NOMO-1 treated with dmso at 0.1 percent for 144 hours (cell line): ENCODE measurements around the gene SORBS2.

ENCODE experiments used
- DNase-seq: peaks from one replicate; lab custom pipeline; 2025; ENCODE audit not compliant: unreplicated experiment; lab: John Stamatoyannopoulos, UW

Gene SORBS2

DNA sequence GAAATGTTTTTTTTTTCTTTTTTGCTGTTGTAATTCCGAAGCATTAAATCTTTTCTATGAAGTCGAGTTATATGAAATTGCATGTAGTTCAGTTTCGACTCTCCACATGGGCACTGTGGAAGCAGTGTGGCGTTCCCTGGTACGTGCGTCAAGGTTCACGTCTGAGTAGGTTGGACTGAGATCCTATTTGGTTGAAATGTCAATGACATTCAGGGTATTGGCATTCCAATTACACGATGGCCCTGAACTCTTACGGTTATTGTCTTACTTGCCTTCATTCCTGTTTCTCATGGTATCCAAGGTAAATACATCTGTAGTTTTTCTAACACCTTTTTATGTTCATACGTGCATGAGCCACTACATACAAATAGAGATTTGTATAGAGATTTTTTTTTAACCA, 128.8 kb downstream of the SORBS2 start:
- no peak for DNase-seq

DNA sequence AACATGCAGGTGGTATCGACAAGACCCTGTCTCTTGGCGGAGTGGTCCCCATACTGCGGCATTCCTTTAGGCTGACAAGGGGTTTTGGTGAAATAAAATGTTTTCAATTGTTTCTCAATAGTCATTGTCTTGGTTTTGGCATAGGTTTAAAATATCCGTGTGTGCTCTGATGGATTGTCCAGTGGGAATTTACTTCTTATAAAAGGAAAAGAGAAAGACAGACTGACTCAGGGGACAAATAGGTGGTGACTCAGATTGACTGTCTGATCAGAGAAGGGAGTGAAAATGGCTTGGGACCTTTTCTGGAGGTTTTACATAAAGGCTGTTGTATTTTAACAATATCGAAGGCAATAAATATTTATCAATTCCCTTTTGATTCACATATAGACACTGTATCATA, 129.8 kb downstream of the SORBS2 start:
- DNase-seq = no peak

DNA sequence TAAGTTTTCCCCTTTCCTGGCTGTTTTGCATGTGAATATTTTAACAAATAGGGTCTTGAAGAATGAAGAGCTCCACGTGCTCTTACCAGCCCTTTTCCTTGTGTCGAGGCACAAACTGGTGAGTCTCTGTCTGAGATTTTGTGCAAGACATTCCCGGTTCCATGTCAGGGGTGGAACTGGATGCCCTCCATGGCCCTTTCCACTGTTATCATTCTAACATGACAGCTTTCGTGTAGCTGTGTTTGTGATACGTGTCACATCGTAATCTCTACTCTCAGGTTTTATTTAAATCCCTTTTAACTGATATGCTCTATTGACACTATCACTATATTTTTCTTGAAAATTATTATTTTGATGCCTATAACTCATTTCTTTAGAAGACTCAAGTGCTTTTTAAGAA, 130.4 kb downstream of the SORBS2 start:
- DNase-seq = no peak

DNA sequence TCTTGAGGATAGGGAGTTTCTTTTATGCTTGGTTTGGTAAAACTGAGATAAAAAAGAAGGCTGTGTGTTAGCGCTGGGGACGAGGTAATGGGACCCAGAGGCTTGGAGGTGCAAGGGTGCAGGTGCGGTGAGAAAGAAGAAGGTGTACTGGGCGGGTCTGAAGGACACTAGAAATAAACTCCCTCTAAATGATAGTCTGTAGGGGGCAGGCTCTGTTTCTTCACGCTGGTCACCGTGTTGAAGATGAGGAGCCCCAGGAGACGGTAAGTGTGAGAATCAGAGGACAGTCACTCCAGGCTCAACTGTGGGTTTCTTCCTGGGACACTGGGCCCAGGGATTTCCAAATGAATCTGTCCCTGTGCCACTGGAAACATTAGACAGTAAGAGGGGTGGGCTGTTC, 131.4 kb downstream of the SORBS2 start:
- DNase-seq = no peak

DNA sequence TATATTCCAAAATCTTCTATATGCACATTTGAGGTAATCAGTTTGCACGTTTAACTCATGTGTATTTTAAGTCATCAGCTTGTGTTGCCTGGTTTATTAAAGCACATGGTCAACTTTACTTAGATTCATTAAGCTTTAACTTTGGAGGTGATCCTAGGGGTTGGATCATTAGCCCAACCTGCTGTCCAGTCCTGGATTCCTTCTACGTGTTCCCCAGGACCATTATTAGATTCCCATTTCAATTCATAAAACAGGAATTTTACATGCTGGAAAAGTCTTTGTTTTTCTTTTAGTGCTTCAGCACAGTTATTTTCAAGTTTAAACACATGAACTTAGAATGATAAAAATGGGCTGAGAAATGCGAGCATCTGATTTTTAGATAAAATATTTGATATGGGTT, 132.5 kb downstream of the SORBS2 start:
- no peak for DNase-seq

DNA sequence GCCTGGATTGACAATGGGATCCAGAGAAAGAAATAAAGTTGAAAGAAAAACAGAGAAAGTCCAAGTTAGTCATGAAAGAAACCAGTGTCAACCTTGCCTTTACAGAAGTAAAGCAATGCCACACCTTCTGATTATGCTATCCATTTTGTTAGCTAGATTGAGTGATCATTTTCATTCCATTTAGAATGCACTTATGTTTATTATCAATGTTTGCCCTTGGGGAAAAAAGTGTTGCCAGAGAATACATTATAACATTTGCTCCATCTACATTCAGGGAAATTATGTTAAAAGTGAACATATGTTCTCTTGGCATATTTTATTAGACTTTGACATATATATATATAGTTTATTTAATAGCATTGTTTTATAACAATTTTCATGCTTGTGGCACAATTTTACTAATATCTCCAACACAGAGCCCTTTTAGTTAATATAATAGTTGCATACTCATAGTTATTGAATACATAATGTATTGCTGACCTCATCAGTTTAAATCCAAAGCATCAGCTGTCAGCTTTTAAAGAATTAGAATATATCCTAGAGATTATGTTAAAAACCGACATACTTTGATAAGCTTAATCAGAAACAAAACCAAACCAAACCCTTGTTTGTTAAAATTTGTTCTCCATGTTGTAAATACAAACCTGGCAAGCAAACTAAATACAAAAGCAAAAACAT, 134.2 kb downstream of the SORBS2 start:
- DNase-seq = no peak

DNA sequence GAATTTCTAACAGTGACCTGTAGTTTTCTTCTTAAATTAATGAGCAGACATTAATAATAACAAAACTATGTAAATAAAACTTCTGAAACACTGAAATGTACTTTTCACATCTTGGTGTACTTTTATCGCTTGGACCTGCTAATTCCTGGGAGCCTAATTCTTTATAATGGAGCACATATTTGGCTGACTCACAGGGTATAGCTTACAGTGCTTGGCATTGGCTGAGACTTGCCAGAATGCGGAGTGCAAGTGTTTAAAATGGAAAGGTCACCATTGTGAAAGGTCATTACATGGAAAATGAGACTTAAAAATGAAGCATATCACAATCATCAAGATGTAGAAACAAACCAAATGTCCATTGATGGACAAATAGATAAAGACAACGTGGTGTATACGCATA, 139.4 kb downstream of the SORBS2 start:
- no peak for DNase-seq

GRCh38 chr4:185672151-185672550, 139.8 kb downstream of the SORBS2 start:
- no peak for DNase-seq

DNA sequence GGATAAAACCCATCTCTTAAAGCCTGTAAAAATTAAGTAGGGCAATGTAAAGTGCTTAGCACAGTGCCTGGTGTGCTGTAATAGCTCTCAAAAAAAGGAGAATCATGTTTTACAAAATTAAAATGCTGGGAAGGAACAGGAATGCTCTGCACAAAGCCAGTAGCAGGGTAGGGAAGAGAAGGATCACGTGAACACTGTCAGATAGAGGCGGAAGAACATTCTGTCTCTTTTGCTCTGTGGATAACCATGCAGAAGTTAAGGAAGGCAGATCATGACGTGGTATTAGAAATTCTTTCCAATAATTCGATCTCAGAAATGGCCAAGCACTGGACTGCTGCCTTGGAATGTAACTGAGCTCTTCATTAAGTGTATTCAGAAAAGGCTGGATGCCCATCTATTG, 140.5 kb downstream of the SORBS2 start:
- DNase-seq = no peak

DNA sequence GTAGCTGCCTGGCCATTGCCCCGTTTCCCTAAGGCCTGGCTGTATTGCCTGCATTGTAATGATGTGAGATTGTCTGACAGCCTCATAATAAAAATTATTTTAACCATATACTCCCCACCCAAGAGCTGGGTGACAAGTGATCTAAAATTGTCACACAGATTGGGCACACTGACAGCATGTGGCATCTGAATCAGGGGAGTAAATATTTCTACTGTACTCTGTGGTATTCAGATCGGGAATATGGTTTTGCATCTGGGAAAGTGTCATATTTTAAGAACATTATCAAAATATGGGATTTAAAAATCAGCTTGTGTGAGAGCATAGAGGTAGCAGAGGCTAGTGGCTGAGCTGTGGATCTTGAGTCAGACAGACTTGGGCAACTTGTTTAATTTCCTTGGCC, 140.9 kb downstream of the SORBS2 start:
- no peak for DNase-seq

DNA sequence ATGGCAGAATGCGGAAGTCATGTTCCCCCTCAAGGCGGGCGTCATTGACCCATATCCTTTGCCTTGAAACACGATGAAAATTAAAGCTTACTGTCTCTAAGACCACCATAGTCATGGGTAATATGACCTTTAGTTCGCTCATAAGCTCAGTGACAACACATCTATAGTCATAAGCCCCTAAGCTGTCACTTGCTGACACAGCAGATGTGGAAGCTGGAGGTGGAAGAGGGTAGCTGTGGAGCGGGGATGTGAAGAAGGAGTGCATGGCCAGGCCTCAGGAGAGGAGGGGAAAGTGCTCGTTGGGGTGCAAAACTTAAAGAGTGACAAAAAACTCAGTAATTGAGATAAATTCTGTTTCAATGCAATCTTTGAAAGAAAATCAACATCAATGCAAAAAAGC, 142.7 kb downstream of the SORBS2 start:
- DNase-seq = no peak

- no peak for DNase-seq
Measured at GRCh38 chr4:185666156-185666555, 145.8 kb downstream of the SORBS2 start.

DNA sequence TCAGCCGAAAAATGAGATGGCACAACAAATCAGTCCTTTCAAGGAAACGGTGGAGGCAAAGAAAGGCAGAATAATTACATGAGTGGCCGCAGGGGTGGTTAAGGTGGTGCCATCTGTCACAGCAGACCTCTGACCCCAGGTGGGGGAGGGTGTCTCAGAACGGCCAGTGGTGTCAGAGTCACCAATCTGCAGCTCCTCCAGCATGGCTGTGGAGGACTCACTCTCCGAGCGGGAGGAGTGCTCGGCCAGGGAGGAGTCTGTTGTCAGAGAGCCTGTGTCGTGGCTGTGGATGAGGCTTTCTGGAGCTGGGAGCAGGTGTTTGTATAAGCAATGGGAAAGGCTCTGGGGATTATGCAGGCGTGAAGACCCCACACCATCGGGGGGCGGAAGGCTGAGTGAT, 146.3 kb downstream of the SORBS2 start:
- no peak for DNase-seq

GRCh38 chr4:185664481-185664880, 147.5 kb downstream of the SORBS2 start:
- DNase-seq = no peak

DNA sequence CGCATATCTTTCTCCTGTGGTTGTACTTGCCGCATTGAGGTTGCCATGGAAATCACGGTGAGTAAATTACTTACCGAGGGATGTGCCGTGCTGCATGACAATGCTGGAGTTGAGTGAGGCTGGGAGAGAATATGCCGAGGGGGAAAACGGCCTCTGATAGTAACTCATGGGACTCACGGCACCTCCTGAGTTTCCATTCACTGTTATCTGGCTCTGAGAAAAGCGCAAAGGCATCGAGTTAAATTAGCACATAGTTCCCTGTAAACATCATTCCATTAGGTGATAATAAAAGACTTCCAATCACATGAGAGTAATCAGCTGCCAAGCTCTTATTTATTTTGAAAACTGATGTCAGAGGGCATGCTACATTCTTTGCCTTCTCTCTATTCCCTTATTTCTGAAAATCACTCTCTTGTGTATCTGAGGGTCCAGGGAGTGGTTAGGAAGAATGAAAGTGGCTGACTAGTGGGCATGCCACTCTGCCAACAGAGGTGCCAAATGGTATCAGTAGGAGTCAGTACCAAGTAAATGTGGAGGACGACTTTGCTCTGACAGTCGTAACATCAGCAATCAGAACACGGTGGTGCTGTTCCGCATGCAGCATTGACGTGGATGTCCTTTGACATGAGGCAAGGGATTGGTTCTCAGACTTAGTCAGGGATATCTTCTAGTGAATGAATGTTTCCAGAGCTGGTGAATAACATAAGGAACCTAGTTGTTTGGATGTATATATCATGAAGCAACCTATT, 149.8 kb downstream of the SORBS2 start:
- DNase-seq = no peak

GRCh38 chr4:185660340-185660739, 151.7 kb downstream of the SORBS2 start:
- no peak for DNase-seq

DNA sequence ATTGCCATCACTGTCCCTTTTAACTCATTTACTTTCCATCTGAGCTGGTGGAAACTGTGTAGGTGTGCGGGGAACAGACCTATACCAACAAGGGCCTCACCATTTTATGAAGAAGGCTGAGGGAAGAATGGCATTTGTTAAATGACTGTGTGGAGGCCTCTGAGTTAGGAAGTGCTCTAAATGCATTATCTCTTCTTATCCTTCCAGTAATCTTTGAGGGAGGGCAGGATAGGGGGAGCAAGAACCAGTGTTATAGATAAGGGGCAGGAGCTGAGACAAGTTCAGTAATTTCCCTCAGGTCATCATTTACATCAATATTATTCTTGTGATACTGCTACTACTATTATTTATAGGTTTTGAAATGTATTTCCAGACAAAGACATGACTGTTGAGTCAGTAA, 154.3 kb downstream of the SORBS2 start:
- DNase-seq = no peak

GRCh38 chr4:185657183-185657582, 154.8 kb downstream of the SORBS2 start:
- DNase-seq = no peak

GRCh38 chr4:185656467-185656931, 155.5 kb downstream of the SORBS2 start:
- DNase-seq = no peak

DNA sequence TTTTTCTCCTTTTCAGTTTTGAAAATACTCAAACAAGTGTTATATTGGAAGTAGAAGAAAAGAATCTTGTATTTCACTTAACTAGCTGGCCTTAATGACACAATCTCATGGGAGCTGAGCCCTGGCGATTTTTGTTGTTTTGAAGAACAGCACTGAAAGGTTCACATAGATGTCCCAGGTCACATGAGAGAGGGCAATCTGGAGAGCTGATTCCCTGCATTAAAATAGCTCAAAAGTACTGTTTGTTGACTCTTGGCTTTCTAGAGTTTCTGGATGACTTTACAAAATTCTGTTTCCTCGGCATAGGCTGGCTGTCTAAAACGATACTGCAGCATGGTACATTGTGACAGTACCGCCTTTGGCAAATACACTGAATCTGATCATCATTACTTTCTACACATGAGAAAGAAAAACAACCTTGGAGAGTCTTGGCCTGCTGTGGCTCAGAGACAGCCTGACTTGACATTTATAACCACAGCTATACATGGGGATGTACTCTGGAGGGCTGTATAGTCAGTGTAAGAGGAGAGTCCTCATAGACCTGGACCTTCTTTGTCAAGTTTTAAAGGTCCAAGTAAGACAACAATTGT, 156.9 kb downstream of the SORBS2 start:
- DNase-seq = no peak

DNA sequence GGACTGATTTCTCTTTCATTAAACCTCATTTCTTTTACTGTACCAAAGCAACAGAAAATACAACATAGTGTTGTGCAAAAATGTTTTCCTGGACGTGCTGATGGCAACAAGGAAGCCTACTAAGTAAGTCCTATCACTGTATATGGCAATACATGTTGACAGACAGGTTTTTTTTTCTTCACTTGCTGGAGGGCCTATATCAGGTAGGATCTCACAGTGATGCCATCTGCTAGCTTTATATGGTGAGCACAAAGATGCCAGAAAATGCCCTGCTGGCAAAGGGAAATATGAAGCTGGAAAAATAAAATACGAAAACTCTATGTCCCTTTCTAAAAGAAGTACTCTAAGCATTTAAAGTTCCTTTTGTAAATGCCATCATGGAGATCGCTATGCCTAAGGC, 157.7 kb downstream of the SORBS2 start:
- DNase-seq = no peak

DNA sequence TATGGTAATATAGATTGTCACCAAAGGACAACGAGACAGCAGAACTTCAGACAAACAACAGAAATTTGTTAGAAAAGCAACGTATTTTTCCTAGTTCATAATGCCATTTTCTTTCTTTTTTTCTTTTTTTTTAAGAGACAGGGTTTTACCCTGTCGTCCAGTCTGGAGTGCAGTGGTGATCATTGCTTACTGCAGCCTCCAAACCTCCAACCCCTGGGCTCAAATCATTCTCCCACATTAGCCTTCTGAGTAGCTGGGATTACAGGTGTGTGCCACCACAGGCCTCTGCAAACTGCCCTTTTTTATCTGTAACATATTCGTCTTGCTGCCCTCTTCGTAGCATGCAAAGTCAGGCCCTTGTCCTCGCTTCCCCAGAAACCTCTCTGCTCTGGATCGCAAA, 160.1 kb downstream of the SORBS2 start:
- no peak for DNase-seq
